NCI-H526 (cell line): ENCODE measurements around the gene LIN7A.
"Not testable (repeated sequence)": the region's sequence is repeated elsewhere in the genome, so short reads cannot be mapped to it uniquely, and the experiment has no call there.

Experiments
- DNase-seq, 2 experiments: peaks; one replicate each; lab custom pipeline; 2025; lab: John Stamatoyannopoulos, UW

LIN7A gene

DNA sequence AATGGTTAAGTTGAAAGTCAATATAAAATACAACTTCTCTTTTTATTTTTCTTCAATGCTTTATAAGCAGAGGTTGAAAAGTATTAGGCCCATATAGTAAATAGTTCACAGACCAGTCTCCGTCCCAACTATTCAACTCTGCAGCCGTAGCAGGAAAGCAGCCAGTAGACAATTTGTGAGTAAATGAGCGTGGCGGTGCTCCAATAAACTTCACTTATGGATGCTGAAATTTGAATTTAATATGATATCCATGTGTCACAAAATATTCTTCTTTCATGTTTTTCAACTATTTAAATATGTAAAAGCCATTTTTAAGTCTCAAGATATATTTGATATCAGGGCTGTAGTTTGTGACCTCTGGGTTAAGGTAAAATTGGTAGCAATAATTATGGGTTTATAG is 17.7 kb downstream of the LIN7A start:
- DNase-seq: no peak

DNA sequence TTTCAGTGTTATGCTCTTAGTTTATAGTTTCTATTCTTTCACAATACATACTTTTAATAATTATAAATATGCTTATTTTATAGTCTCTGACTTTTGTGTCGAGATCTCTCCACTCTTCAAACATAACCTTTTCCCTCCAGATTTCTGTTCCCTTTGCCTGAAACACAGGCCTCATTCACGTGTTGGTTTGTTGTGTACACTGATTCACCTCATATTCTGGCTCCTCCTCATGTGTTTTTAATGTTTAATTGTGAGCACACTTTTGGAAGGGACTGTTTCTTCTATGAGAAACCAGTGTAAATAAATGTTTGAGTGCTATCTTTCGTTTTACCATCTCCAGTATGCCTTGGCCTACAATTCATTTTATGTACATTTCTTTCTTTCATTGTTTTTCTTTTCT is 20.1 kb downstream of the LIN7A start:
- DNase-seq: no peak

DNA sequence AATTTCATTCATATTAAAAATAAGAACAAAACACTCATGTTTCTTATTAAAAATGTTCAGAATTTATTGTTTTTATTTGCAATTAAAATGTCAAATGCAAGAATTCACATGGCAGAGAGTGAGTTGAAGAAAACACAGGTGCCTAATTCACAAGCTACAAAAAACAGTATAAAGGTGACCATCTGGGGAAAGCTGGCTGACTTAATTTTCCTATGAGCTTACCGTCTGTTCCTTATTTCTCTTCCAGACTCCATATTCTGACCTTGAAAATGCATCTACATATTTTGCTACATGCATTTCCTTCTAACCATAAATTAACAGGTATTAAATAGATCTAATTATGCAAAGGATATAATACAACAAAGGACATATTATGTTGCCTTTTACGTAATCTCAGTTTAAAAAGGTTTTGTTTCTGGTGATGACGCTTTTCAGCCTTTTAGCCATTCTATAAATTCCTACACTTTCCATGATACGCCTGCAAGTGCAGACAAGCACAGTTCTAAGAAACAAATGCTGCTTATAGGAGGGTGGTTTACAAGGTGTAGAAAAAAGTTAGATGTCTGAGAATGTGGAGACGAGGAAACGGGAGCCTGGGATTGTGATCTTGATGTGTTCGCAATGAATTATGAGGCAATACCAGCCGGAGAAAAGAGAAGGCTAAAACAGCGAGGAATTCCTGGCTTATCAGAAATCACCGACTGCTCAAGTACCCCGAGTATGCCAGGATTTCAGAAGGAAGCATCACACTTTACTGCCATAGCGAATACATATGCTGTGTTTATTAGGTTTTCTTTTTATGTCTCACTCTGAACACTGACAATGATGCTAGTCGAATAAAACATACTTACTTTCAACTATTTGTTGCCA is 24.6 kb downstream of the LIN7A start:
- DNase-seq: no peak

DNA sequence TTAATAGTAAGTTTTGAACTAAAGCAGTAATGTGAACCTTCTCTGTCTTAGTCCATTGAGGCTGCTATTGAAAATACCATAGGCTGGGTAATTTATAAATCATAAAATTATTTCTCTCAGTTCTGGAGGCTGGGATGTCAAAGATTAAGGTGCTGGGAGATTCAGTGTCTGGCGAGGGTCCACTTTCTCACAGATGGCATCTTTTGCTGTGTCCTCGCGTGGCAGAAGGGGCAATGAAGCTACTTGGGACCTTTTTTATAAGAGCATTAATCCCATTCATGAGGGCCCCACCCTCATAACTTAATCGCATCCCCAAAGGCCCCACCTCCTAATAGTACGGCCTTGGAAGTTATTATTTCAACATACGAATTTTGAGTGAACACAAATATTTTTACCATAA is 28.4 kb downstream of the LIN7A start:
- no peak for DNase-seq

DNA sequence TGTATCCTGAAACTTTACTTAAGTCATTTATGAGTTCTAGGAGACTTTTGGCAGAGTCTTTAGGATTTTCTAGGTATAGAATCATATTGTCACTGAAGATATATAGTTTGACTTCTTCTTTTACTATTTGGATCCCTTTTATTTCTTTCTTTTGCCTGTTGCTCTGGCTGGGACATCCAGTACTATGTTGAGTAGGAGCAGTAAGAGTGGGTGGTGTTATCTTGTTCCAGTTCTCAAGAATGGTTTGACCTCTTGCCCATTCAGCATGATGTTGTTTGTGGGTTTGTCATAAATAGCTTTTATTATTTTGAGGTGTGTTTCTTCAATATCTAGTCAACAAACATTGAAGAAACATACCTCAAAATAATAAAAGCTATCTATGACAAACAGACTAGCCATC is 35.0 kb downstream of the LIN7A start:
- no peak for DNase-seq

DNA sequence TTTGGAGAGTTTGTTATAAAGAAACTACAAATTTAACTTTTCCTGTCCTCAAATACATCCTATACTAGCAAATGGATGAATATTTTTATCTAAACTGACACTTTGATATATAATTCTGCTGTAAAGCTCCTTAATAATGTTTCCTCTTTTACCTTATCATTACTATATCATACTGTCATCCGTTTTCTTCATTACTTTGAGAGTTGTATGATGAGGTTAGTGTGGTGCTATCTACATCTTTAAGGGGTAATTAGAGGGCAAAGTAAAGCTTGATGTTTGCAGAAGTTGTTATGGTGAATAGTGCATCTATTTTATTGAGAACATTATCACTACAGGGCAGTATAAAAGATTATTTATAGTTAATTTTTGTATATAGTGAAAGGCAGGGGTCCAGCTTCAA is 36.1 kb downstream of the LIN7A start:
- DNase-seq: no peak

DNA sequence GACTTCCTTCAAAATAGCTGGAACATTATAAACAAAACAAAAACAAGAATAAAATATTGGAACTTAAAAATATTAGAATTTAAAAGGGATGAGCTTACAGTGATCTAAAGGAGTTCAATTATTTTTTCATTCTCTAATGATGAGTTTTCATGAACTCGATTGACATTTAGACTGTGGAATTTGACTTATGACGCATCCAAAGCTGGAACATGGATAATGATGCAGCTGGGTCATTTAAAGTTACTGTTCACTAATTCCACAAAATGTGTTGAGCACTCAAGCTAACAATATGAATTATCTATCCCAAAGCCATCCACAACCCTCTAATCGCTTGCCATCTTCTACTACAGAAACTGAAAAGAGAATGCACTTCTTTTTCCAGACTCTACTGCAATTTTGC is 42.5 kb downstream of the LIN7A start:
- DNase-seq: no peak

- no peak for DNase-seq
Measured at GRCh38 chr12:80894179-80894578, 43.6 kb downstream of the LIN7A start.

- no peak for DNase-seq
Measured at GRCh38 chr12:80892597-80893445, 44.9 kb downstream of the LIN7A start.

DNA sequence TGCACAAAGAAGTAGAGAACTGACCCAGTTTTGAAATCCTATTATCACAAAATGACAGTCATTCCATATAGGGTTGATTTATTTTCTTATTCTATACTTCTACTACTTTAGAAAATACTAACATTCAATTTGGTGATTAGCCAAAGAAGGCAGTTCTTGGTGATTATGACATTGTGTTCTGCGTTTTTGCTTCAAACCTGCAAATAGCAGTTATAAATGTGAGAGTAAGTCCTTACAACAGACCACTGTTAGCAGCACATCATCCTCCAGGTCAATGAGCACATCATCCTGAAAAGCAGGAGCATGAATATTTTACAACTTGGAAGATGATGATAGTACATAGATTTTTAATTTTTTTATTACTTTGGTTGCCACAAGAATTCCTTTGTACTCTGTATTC is 53.1 kb downstream of the LIN7A start:
- no peak for DNase-seq

DNA sequence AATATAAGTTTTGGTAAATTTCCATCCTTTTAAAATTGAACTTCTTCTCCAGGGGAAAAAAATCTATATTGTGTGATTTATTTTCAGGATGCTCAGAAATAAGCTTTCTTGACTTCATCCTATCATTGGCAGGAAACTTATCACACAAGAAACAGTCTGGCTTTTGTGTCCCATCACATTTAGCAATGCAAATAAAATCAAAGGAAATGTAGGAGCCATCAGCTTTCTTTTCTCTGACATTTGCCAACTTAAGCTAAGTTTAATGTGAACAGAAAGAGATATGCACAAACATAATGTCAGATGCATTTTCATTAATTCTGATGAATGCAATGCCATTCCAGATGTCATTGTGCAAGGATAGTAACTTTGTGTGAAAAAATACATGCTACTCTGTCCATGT is 56.6 kb downstream of the LIN7A start:
- DNase-seq: no peak

- DNase-seq: not testable (repeated sequence)
Measured at GRCh38 chr12:80878452-80878851, 59.3 kb downstream of the LIN7A start.

- no peak for DNase-seq
Measured at GRCh38 chr12:80877721-80878265, 59.9 kb downstream of the LIN7A start.

DNA sequence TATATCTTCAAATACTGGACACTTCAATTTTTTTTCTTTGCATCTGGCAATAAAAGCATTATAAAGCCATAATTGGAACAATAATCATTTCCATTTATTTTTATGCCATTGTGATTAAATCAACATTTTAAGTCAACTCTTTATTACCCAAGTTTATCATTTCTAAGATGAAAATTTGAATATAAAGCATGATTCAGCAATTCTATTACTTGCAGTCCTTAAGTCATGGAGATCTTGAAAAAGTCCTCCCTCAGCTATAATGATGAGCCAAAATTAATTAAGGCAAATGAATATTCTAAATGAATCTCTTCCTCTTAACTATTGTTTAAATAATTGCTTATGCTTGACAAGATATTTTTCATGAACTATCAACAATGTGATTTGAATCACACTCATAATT is 65.7 kb downstream of the LIN7A start:
- DNase-seq: no peak

- no peak for DNase-seq
Measured at GRCh38 chr12:80869264-80869663, 68.5 kb downstream of the LIN7A start.

- no peak for DNase-seq
Measured at GRCh38 chr12:80868576-80868975, 69.2 kb downstream of the LIN7A start.

- DNase-seq: no peak
Measured at GRCh38 chr12:80867941-80868340, 69.8 kb downstream of the LIN7A start.

DNA sequence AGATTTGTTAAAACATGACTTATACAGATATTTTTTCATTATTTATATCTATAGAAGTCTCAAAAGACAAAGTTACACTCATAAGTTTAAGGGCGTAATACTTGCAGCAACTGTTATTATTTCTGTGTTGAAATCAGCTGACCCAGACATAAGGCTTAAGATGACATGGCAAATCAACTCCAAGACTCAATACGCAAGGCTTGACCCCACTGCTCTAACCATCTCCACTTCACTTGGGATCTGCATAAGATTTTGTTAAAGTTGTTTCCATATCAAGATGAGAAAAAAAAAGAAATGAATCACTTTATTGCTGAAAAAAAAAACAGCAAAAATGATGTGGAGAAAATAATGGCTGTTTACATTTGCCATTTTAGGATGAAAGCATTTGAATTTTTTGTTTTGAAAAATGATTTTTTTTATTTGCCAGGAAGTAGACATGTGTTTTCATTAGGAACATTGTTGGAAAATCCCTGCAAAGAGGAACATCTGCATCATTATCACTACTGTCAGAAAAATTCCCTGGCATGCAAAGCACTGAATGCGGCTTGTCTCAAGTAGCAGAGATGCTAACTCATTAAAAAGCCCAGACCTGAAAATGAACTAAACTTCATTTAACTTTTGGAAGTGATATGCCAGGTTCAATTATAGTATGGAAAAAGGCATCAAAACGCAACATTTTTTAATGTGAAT is 73.5 kb downstream of the LIN7A start:
- no peak for DNase-seq

DNA sequence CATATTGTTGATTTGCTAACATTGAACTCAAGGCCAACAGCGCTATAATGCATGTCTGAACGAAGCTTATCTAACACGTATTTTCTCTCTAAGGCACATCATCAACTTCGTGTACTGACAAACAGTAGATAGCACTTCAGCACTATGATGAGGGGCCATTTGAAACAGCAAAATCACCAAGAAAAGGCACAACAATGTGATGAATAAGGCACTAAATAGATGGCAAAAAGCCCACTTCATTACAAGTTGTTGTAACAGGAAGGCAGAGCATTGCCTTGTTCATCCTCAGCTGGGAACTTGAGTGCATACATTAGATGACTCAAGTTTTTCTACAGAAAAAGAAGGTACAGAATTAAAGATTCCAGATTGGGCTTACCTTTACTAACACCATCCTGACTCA is 75.2 kb downstream of the LIN7A start:
- no peak for DNase-seq

DNA sequence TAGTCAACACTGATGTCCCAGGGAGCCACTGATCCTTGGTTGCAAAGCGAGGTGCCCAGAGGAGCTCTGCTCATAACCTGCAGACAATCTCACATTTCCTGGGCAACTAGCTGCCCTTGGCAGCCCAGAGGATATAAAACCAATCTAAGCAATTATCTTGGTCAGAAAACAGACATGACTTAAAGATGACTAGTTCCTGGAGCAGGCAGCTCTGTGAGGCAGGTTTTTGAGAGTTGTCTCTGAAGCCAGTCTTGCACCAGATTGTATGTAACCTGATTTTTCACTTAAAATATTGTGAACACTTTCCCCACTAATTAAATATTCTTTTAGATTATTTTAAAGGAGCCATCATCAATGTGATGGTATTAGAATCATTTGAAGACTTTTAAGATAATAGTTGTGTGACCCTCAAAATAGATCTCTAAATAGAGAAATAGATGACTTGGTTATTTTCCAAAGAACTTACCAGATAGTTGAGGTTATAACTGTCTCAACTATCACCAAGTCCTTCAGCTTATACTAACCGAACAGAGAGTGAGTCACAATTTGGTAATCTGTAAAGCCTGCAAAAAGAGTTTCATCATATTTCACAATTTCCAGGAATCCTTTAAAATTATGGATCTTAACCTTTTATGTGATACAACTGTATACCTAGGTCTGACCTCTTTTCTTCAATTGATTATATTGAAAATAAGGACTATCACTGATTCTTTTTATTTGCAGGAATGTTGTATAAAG is 75.9 kb downstream of the LIN7A start:
- DNase-seq: no peak

DNA sequence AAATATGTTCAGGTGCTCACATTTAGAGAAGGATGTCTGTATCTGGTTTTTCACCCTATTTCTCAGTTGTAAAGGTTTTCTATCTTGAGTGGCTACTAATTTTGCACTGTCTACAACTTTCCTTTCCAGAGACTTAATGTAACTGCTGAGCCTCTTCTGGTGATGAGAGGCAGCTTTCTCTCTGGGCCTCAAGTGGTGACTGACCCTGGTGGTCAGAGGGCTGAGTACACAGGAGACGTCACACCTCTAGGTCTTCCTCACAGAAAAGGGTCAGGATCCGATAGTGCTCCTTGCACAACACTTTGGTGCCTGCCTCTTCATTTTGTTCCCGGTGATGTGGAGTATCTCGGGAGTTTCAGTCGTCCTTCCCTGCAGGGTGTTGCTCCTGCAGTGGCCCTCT is 76.8 kb downstream of the LIN7A start:
- no peak for DNase-seq

DNA sequence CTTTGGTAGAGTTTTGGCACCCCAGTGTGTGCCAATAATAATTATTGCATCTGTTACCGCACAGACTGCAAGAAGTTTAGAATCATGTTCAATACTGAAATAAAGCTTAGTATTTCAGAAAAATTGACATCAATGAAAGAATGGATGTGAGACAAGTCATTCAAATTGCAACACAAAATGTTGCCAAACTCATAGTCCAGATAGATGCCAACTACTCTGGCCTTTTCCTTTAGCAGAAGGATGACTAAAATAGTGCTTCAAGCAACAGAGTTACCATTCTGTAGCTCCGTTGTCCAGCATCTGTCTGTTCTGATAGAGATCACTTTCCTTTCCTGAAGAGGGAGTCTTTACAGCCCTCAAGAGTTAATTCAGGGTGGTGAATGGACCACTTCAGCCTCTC is 77.5 kb downstream of the LIN7A start:
- no peak for DNase-seq
